AG09309 (cell line): Measurements from ENCODE around the gene UST.

Experiments
- DNase-seq: peaks from one replicate; pipeline ENCODE4 v3.0.0-alpha.2; 2010; ENCODE audit warnings: low read depth
- H3K4me3 ChIP-seq: 2 replicates; pipeline ENCODE4 v1.5.1; 2011; ENCODE audit warnings: mild to moderate bottlenecking, low read depth, low read length, moderate library complexity; ENCODE audit not compliant: control insufficient read depth
- TF ChIP-seq, protein P1 (sequence below): IDR thresholded peaks from 2 replicates; pipeline ENCODE4 v1.5.1; 2011; ENCODE audit warnings: mild to moderate bottlenecking, low read depth, low read length, inconsistent platforms; ENCODE audit not compliant: insufficient read depth, control insufficient read depth; ENCODE audit errors: missing control alignments

The UST gene

DNA sequence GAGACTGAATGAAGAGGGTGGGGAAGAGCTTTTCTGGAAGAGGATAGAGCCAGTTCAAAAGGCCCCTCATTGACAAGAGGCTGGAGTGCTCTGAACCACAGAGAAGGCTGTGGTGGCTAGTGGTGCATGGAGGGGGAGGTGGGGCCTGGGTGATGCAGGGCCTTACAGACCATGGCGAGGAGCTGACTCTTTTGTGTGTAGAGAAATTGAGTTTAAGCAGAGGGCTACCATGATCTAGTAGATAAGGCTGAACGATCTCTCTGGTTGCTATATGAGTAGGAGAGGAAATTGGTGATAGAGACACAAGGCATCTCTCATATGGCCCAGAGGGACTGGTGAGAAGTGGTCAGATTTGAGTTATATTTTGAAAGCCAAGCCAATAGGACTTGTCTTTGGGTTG lies 137.6 kb downstream of the UST start:
- TF ChIP-seq, protein P1, sequence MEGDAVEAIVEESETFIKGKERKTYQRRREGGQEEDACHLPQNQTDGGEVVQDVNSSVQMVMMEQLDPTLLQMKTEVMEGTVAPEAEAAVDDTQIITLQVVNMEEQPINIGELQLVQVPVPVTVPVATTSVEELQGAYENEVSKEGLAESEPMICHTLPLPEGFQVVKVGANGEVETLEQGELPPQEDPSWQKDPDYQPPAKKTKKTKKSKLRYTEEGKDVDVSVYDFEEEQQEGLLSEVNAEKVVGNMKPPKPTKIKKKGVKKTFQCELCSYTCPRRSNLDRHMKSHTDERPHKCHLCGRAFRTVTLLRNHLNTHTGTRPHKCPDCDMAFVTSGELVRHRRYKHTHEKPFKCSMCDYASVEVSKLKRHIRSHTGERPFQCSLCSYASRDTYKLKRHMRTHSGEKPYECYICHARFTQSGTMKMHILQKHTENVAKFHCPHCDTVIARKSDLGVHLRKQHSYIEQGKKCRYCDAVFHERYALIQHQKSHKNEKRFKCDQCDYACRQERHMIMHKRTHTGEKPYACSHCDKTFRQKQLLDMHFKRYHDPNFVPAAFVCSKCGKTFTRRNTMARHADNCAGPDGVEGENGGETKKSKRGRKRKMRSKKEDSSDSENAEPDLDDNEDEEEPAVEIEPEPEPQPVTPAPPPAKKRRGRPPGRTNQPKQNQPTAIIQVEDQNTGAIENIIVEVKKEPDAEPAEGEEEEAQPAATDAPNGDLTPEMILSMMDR = no peak
- DNase-seq = no peak
- no peak overlapping the region for H3K4me3 ChIP-seq

DNA sequence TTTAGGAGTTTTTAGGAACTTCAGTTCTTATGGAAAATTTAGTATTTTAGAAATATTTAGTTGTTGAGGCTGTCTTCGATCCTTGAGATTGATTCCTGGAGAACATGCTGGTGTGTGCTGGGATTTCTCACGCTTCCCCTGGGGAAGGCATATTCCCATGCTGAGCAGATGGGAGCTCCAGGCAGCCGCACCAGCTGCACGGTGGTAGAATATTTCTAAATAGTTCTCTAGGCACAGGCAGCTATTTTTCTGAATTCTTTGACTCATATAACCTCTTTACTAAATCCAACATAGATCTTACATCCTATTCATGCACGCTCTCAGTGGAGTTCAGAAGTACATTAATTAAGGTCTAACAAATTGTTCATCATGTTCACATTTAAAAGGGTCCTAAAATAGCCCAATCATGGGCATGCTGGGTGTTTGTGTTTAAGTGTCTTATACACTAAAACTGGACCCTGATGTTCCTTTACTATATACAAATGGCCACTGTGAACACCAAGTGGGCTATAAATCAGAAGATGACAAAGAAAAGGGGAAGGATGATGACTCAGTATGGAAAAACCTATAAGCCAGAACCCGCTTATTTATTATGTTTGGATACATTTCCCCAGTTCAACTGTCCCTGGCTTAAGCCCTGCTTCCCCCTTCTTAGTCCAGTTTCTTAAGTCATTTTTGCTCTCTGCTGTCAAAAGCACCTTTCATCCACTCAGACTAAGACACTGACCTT lies 138.5 kb downstream of the UST start:
- TF ChIP-seq, protein P1 = no peak
- DNase-seq = no peak
- H3K4me3 ChIP-seq = no peak overlapping the region

DNA sequence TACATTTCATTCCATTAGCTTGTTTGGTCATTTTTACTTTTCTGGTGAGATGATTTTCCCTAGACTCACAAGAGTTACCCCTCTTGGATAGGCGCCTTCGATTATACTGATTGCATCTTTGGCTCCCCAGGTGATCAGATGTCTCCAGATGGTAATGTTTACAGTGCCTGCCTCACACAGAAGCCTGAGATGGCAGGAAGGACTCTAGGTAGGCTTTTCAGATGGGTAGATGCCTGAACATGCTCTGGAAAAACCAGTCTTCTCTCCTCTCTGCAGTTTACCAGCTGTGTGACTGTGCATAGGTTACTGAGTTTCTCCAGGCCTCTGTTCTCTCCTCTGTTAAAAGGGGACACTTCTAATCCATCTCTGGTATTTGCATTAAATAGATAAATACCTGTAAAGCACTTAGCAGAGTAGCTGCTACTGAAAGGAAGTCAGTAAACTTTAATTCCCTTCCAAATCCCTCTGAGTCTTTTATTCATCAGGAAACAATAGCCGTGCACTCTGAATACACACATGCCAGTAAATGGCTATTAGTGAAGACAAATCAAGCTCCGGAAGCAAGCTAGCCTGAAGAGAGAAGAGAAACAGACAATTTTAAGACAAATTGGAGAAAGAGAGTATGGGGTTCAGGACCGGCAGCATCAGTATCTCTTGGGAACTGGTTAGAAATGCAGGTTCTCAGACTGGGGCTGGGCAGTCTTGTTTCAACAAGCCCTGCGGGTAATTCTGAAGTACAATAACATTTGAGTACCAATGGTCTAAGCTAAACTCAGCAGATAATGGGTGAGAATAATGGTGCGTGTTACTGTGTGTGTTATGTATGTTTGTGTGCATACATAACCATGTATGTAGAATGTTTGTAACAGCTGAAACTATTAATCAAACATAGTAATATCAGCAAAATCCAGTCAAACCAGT lies 139.4 kb downstream of the UST start:
- H3K4me3 ChIP-seq = no peak overlapping the region

DNA sequence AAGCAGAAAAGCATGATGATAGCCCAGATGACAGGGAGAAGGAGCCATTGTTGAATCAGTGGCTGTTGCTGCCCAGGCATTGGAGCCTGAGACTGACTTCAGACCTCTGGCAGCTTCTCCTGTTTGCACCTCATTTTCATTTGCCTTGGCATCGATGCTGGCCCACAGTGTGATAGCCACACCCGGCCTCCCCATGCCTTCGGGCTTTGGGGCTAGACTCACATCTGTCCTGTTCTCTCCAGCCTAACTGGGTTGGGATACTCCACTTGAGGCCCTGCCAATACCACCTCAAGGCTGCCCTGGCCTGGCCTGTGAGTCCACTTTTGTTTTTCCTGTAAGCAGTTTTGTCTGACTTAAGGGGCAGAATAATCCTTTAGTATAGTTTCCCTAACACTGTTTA lies 140.4 kb downstream of the UST start:
- TF ChIP-seq, protein P1 = no peak
- H3K4me3 ChIP-seq = no peak overlapping the region
- no peak for DNase-seq

More for the DNA sequence above, 139.4 kb downstream of the UST start:
- TF ChIP-seq, protein P1 = no peak
- DNase-seq = no peak

DNA sequence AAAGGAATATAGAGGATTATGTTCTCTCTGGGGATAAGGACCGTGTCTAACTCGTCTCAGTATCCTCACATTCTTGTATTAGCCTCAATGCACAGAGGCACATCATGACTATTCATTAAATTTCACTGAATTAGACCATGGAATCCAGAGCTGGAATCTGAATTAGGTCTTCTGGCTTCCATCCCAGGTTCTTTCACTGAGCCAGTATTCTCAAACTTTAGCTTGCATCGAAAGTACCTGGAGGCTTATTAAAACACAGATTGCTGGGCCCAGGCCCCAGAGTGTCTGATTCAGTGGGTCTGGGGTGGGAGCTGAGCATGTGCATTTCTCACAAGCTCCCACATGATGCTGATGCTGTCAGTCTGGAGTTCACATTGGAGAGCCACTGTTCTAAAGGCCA lies 142.0 kb downstream of the UST start:
- no peak overlapping the region for H3K4me3 ChIP-seq
- DNase-seq = no peak
- TF ChIP-seq, protein P1 = no peak

DNA sequence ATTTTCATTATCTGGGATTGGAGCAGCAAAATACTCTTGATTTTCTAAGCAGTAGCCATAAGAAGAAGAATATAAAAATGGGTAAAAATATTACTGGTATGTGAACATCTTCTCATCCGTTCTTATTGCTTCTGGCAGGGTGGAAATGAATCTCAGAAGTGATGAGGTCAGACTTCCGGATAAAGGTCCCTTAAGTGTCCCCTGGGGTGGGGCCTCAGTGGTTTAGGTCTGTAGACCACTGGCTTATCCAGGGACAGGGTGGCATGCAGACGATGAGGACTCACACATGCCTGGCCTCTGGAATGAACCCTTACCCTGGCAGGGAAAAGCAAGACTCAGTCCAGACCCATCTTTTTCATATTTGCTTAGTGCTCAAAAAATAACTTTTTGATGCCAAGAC lies 143.3 kb downstream of the UST start:
- H3K4me3 ChIP-seq = no peak overlapping the region
- TF ChIP-seq, protein P1 = no peak
- no peak for DNase-seq
